KMS-11 (cell line): ENCODE measurements around the gene NELL1.

Experiments used
- H2AFZ ChIP-seq: fragments of 200-600 bp; sonication (generic); 2 replicates; pipeline ENCODE4 v1.6.1; 2016; ENCODE audit warnings: antibody characterized with exemption, mixed run types, low read depth
- H3K27ac ChIP-seq: fragments of 200-600 bp; sonication (generic); 2 replicates; pipeline ENCODE4 v1.6.1; 2016; ENCODE audit warnings: mild to moderate bottlenecking, mixed run types
- H3K27me3 ChIP-seq: fragments of 200-600 bp; sonication (generic); 2 replicates; pipeline ENCODE4 v1.6.1; 2017; ENCODE audit warnings: mild to moderate bottlenecking, low read depth, mixed run types, moderate library complexity; ENCODE audit not compliant: insufficient read depth
- H3K36me3 ChIP-seq: fragments of 200-600 bp; sonication (generic); 2 replicates; pipeline ENCODE4 v1.6.1; 2017; ENCODE audit warnings: mild to moderate bottlenecking, mixed run types; ENCODE audit not compliant: insufficient read depth
- H3K4me1 ChIP-seq: fragments of 200-600 bp; sonication (generic); 2 replicates; pipeline ENCODE4 v1.6.1; 2016; ENCODE audit warnings: mild to moderate bottlenecking, low read depth, mixed run types; ENCODE audit not compliant: poor library complexity, severe bottlenecking
- H3K4me2 ChIP-seq: fragments of 200-600 bp; sonication (generic); 2 replicates; pipeline ENCODE4 v1.7.0; 2016; ENCODE audit warnings: mild to moderate bottlenecking, mixed run types
- H3K4me3 ChIP-seq: fragments of 200-600 bp; sonication (generic); IDR thresholded peaks from 2 replicates; pipeline ENCODE4 v1.6.1; 2017; ENCODE audit warnings: low read depth, low read length, mixed read lengths; ENCODE audit not compliant: insufficient read depth
- H3K79me2 ChIP-seq: fragments of 200-600 bp; sonication (generic); 2 replicates; pipeline ENCODE4 v1.6.1; 2016; ENCODE audit warnings: low read depth, mixed run types; ENCODE audit not compliant: insufficient read depth
- H3K9ac ChIP-seq: fragments of 200-600 bp; sonication (generic); 2 replicates; pipeline ENCODE4 v1.6.1; 2016; ENCODE audit warnings: mild to moderate bottlenecking, mixed run types
- H4K20me1 ChIP-seq: fragments of 200-600 bp; sonication (generic); 2 replicates; pipeline ENCODE4 v1.6.1; 2016; ENCODE audit warnings: mild to moderate bottlenecking, mixed run types; ENCODE audit not compliant: insufficient read depth
- CTCF ChIP-seq: fragments of 200-600 bp; sonication (generic); conservative IDR thresholded peaks from 2 replicates; pipeline ENCODE4 v1.6.1; 2017; ENCODE audit warnings: low read depth, mild to moderate bottlenecking, antibody characterized with exemption, low read length, moderate library complexity, mixed read lengths

Gene NELL1

GRCh38 chr11:21088930-21089329 lies 419.5 kb downstream of the NELL1 start:
- no peaks in the 10 kb centered on the region for H4K20me1 ChIP-seq
- H3K9ac ChIP-seq = no peak overlapping the region
- no peaks in the 10 kb centered on the region for H3K27me3 ChIP-seq
- H3K27ac ChIP-seq = no peak overlapping the region
- no peak overlapping the region for H2AFZ ChIP-seq
- H3K79me2 ChIP-seq = no peaks in the 10 kb centered on the region
- H3K36me3 ChIP-seq = no peaks in the 10 kb centered on the region
- TF ChIP-seq CTCF = no peak
- no peak overlapping the region for H3K4me3 ChIP-seq
- no peaks in the 10 kb centered on the region for H3K4me1 ChIP-seq
- H3K4me2 ChIP-seq = no peak overlapping the region

DNA sequence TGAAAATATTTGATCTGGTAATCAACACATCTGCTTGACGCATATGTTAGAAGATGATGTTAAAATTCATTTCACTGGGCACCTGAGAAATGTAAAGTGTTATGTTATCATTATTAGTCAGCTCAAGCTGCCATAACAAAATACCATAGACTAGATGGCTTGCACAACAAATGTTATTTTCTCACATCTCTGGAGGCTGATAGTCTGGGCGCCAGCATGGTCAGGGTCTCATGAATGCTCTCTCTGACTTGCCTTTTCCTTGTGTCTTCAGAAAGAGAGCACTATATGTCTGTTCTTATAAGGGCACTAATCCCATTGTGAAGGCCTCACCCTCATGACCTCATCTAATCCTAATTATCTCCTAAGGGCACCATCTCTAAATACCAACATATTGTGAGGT lies 435.3 kb downstream of the NELL1 start:
- Histone ChIP-seq H3K79me2 (no peaks in the 10 kb centered on the region), H3K36me3 (no peaks in the 10 kb centered on the region), H3K27me3 (no peaks in the 10 kb centered on the region), H2AFZ (no peak overlapping the region), H3K9ac (no peak overlapping the region), H3K4me1 (no peaks in the 10 kb centered on the region), H3K27ac (no peak overlapping the region), H3K4me2 (no peak overlapping the region), H4K20me1 (no peaks in the 10 kb centered on the region), H3K4me3 (no peak overlapping the region)
- TF ChIP-seq CTCF = no peak

GRCh38 chr11:21105196-21105917 lies 436.0 kb downstream of the NELL1 start:
- H3K9ac ChIP-seq = no peak overlapping the region
- H3K27me3 ChIP-seq = no peaks in the 10 kb centered on the region
- no peaks in the 10 kb centered on the region for H3K36me3 ChIP-seq
- no peak overlapping the region for H3K4me2 ChIP-seq
- no peaks in the 10 kb centered on the region for H4K20me1 ChIP-seq
- no peak overlapping the region for H3K27ac ChIP-seq
- no peak overlapping the region for H3K4me3 ChIP-seq
- TF ChIP-seq CTCF = no peak
- no peaks in the 10 kb centered on the region for H3K4me1 ChIP-seq
- no peak overlapping the region for H2AFZ ChIP-seq
- no peaks in the 10 kb centered on the region for H3K79me2 ChIP-seq

DNA sequence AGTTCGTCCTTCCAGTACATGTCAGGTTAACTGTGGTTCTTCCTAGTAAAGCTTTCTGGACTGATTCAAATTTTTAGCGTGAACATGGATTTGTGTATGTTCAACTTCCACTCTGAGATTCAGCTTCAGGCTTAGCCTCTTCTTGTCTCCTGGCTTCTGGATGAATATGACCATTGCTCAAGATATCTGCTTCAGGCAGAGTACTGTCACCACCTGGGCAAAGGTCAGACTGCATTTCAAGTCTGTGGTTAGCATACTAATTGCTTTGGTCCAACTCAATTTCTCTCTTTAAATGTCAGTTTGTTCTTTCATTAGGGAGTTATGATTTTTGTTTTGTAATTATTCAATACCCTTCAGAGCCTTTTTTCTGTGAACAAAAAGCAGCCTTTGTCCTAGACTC lies 440.0 kb downstream of the NELL1 start:
- no peak overlapping the region for H3K4me2 ChIP-seq
- no peak overlapping the region for H3K4me3 ChIP-seq
- H3K27ac ChIP-seq = no peak overlapping the region
- H4K20me1 ChIP-seq = no peaks in the 10 kb centered on the region
- H3K4me1 ChIP-seq = no peaks in the 10 kb centered on the region
- no peaks in the 10 kb centered on the region for H3K79me2 ChIP-seq
- H3K36me3 ChIP-seq = no peaks in the 10 kb centered on the region
- TF ChIP-seq CTCF = no peak
- no peaks in the 10 kb centered on the region for H3K27me3 ChIP-seq
- H2AFZ ChIP-seq = no peak overlapping the region
- H3K9ac ChIP-seq = no peak overlapping the region
